ENCODE results near the gene TRRAP.
"Not testable (repeated sequence)": the region's sequence is repeated elsewhere in the genome, so short reads cannot be mapped to it uniquely, and the experiment has no call there.

The TRRAP gene

DNA sequence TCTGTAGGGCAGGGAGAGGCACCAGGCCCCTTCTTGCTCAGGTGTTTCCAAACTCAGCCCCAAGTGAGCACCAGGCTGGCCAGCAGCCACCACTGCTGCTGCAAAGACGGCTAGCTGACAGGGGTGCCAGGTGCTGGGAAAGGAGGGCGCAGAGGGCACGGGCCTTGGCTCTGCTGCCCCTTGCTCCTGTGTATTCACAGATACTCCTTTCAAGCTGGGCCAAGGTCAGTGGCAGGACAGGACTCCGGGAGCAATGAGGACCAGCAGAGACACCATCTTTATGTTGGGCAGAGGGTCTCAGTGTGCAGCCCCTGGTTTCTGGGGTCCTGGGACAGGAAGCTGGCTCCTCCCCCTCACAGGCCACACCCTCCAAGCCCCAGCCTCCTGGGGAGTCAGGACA lies 155.4 kb downstream of the TRRAP start:
- no peak for DNase-seq

DNA sequence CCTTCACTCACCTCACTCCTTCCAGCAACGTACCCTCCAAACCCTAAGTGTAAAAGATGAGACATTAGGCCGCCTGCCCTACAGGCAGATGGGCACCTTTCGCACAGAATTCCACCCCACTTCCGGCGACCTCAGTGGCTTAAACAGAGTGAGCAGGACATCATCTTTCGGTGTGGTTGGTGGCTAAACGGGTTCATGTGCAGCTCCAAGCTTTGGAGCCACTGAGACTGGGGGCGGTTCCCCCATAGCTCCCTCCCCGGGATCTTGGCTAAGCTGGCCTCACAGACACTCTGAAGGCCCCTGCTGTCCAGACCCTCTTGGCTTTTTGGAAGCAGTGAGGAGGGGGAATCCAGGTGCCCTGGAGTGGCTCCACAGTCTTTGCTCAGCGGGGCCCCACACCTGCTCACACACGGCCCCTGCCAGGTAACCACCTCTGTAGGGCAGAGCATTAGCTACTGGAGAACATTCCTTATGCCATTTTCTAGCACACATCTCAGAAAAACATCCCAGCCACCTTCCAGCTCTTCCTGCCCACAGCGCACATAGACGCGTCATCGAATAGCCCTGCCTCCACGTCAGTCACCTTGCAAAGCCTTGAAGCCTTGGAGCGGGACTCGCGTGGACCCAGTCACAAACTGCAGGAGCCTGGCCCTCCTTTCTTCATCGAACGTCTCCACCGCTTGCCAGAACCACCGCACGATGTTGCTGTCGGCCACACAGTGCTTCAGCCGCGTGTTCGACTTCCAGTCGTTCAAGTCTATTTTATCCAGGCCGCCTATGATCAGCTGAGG lies 156.8 kb downstream of the TRRAP start:
- DNase-seq: no peak

DNA sequence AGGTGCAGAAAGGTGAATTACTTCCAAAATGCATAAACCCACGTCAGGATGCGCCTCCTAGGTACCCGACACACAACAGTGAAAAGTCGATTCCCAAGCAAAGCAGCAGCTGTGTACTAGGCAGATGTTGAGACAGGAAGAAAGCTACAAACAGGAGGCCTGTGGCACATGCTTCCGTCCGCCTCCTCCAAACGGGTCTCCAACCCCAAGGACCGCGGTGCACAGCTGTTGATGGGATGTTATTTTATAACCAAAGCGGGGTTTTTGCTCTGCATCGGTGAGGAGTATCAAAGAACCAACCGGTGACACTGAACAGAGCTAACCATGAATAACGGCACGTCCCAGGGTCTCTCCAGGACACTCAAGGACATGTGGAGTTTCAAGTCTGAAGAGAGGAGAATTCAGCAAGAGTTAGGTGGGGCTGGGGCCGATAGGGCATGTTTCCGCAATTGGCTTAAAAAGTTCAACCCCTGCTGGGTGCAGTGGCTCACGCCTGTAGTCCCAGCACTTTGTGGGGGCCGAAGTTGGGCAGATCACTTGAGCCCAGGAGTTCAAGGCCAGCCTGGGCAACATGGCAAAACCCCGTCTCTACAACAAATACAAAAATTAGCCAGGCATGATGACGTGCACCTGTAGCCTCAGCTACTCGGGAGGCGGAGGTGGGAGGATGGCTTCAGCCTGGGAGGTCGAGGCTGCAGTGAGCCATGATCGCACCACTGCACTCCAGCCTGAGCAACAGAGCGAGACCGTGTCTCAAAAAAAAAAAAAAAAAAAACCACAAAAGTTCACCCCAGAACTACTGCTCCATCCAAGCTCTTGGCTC lies 157.6 kb downstream of the TRRAP start:
- DNase-seq: no peak

DNA sequence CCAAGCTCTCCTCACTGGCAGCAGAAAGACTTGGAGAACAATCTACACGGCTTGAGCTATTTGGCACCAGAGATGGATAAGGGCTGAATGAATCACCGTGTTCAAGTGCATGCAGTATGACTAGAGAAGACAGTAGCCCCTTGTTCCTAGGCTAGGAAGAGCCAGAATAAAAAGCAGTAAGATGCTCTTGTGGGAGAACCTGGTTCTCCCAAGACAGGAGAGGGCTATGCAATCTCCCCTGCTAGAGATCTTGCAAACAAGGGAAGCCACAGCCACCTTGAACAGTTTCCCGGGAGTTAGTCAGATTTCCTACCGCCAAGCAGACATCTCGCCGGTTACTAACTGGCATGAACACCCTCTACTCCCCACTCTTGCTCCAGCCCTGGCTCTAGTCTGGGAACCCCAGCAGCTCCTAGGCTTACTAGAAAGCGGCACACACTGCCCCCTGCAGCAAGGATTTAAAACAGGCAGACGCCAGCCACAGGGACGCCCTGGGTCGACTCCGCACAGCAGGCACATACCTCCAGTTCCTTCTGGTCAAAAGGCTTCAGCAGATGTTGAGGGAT lies 158.3 kb downstream of the TRRAP start:
- DNase-seq: no peak

DNA sequence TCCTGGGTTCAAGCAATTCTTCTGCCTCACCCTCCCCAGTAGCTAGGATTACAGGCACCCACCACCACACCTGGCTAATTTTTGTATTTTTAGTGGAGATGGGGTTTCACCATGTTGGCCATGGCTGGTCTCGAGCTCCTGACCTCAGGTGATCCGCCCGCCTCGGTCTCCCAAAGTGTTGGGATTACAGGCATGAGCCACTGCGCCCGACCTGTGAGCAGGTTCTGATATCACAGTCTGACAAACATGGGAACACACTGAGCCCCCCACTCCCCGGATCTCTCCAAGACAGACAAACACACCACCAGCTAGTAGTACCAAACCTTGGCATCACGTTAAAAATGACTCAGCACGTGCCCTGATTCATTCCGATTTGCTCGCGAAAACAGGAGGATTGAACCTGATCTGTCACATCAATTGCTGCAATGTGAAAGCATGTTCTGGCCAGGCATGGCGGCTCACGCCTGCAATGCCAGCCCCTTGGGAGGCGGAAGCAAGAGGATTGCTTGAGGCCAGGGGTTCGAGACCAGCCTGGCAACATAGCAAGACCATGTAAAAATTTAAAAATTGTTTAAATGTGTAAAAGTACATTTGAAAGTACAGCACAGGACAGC lies 159.1 kb downstream of the TRRAP start:
- DNase-seq: no peak

DNA sequence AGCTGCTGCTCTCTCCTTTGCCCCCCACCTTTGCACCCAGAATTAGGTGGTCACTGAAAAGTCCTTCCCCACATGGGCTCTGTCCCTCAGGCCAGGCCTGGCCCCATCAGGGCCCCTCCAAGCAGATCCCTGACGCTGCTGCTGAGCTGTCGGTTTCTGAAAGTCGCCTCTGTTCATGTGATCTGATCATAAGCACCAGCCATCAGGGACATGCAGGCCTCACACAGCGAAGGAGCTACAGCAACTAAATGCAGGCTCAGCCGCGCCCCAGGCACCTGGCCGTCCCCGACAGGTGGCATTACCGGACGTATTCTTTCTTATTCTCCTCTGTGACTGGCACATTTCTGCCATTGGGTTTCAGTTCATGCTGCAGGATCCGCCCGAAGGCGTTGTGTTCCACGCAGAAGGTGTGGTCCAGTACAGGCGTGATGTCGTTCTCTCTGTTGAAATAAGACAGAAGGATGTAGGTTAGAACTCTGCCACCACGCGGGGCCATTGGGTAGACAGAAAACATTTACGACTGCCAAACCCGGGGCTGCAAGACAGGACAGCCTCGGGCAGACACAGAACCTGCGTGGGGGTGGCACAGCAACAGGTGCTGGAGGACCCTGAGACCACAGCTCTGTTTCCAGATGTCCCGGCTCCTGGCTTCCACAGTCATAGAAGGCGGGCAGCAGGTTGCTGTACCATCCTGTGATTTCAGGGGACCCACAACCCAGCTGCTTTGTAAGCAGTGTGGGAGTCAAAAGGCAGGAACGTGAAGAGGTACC lies 159.9 kb downstream of the TRRAP start:
- DNase-seq: no peak

DNA sequence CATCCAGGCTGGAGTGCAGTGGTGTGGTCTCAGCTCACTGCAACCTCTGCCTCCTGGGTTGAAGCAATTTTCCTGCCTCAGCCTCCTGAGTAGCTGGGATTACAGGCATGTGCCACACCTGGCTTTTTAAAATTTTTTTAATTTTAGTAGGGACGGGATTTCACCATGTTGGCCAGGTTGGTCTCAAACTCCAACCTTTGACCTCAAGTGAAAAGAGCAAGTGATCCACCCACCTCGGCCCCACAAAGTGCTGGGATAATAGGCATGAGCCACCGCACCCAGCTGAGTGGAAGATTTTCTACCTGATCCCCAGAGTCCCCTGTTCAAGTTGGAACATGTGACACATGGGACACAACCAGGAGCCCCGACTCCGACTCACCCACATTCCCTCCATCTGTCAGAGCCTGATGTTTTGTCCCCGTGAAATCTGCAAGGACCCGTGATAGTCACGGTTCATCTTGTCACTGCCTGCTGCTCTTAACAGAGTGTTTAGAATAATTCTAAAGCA lies 161.1 kb downstream of the TRRAP start:
- no peak for DNase-seq

DNA sequence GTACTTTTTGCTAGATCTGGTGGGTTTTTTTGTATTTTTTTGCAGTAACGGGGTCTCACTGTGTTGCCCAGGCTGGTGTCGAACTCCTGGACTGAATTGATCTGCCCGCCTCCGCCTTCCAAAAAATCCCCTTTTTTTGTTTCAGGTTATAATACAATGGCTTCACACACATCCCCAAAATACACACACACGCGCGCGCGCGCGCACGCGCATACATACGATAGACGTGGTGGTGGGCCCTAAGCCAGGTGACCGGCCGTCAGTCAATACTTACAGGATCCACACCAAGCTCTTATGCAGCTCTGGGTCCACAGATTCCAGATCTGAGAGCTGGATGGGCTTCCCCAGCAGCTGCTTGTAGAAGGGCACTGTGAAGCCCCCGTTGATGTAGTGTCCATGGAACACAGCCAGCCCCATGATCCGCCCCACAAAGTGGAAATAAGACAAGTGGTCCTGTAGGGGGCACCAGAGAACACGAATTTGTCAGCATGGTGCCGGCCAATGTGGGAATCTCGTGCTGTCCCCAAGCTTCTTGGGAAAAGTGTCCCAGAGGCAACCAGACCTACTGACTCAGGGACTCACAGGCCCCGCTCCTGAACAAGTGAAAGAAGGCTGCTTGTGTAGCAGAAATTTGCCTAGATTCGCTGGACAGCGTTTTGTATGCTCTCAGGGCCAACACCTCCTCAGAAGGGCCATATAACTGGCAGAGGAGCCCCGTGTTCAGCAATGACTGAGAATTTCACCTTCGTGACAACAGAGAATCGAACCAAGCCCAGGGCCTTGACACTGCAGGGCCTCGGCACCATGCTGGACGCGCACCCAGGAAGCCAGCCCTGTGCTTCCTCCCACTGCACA lies 162.0 kb downstream of the TRRAP start:
- DNase-seq: peak; percentile 88

DNA sequence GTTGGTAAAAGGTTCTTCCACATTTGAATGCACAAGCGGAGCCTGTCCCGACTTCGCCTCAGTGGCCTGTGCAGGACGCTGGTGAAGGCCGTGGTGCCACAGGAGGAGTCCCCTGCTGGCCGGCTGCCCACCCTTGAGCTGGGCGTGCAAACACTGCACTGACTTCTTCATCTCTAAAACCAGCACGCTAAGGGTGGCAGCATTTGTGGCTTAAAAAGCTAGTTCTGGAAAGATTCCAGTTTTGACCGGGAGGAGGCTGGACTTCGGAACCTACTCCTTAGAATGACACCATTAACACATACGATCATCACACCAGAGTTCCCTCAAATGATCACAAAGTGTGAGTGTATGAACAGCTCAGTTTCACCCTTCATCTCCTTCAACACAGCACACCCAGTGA lies 163.2 kb downstream of the TRRAP start:
- DNase-seq: no peak

DNA sequence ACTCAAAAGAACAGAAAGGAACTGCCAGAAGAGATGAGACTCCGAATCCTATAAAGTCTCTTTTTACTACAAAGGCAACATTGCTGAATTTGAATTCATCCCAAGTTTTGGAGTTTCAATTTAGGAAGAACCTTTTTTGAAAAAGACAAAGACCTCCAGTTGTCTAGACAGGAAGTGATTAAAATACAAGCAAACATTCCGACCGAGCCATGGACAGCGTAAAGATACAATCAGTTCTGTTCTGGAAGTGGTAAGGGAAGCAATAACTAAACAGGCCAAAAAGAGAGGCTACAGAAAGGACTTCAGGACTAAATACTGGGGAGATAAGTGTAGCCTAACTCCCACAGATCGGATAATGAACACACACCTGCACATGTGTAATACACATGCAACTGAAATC lies 164.6 kb downstream of the TRRAP start:
- no peak for DNase-seq

DNA sequence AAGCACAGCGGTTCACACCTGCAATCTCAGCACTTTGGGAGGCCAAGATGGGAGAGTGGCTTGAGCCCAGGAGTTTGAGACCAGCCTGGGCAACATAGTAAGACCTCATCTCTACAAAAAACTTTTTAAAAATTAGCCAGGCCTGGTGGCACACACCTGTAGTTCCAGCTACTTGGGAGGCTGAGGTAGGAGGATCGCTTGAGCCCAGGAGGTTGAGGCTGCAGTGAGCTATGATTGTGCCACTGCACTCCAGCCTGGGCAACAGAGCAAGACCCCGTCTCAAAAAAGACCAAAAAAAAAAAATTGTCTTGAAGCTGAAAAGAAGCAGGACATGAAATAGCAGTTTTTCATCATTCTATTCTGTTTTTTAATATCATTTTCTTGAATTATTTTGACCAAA lies 166.5 kb downstream of the TRRAP start:
- DNase-seq: not testable (repeated sequence)

DNA sequence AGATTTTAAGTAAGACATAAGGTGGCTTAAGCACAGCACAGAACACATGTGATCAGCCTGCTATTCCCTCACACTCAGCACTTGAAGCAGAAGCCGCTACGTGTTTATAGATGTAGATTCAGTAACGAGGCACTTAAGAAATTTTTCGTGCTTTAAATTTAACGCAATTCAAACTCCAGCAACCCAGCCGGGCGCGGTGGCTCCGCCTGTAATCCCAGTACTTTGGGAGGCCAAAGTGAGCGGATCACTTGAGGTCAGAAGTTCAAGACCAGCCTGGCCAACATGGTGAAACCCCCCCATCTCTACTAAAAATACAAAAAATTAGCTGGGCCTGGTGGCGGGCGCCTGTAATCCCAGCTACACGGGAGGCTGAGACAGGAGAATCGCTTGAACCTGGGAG lies 167.9 kb downstream of the TRRAP start:
- not testable (repeated sequence) for DNase-seq

DNA sequence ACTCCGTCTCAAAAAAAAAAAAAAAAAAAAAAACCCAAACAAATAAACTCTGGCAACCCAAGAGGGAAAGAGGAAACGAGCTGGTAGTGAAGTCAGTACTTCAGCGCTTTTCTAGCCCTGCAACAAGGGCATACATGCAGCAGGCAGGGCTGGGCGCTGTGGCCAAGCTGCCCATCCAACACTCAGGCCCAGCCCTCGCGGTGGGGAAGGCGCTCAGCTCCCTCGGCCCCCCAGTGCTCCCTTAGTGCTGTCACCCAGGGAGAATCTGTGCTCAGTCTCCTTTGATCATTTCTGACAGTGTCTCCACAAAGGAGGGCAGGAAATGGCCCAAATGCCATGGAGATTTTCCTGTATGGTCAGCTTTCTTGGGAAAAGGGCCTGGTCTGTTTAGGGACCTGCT lies 168.4 kb downstream of the TRRAP start:
- DNase-seq: no peak

DNA sequence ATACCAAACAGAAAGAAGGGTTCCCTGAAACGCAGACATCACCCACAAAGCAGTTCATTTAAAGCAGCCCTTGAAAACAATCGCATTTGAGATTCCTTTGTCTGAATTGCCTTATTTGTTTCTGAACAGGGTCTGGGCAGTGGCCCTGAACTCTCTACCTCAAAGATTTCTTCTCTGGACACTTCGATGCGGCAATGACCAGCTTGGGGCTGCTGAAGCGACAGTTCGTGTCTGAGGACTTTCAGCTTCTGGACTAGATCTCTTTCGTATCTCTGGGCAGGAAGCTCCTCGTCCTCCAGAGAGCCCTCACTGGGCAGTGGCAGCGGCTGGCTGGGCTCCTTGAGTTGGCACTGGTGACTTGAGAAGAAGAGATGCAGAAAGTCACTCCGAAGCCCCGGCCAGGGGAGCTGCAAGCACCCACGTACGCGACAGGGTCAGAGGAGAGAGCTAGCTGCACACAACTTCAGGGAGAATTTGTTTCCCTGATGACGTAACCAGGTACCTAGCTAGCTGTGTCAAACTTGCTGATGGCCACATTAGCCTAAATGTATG lies 169.3 kb downstream of the TRRAP start:
- DNase-seq: no peak

DNA sequence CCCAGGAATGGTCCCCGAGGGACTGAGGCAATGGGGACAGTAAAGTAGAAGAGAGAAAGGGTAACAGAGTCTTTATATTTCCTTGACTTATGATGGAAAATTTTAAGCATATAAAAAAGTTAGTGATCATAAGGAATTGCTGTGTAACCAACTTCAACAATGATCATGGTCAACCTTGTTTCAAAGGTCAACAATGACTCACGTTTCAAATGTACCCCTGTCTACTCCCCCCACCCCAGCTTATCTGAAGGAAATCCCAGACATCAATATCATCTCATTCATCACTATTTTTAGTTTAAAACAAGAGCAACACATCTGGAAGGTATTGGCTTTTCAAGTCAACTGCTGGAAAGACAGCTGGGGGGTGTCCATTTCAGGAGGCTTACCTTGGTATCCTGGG lies 172.6 kb downstream of the TRRAP start:
- no peak for DNase-seq

DNA sequence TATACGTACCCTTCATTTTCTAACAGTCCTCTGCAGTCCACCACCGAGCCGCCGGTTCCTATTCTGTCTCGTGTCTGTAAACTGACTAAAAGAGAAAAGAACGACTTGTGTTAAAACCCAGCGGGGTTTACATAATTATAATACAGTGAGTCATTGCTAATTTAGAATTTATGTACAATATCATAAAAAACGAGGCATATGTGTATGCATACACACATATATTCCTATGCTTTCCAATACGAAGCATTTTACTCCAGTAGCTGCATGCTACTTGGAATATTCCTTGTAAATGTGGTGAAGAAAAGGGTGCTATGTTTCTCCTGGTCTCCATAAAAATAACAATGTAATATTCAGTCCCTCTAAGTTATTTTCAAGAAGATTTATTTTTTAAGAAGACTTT lies 176.4 kb downstream of the TRRAP start:
- DNase-seq: no peak

DNA sequence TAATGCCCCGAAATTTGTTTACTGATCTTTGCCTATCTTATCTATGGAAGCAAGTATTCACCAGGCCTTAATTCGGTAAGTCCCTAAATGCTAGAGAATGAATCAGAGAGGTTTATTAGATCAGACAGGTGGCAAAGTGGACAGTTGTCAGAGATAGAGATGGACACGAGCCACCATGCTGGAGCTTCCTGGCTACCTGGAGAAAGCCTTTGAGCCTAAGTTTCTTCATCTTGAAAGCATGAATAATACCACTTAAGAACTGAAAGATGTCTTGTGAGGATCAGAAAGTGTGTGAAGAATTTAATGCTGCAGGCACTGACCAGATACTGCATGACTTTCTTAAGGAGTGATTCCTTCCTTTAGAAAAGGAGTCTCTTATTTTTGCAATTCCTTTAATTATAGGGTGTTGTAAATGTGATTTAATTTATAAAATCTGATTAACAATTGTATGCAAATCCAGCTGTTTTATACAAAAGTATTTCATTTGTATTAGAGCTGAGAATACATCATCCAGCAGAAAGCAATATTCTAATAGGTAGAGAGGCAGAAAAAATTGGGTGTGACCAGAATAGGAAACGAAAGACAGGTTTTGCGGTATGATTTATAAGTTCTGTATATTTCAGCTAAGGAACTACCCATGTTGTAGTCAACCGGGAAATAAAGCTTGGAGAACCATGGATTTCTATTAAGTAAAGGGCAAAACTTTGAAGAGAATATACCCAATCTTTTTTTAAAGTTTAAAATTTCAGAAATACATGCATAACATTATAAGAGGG lies 182.9 kb downstream of the TRRAP start:
- no peak for DNase-seq

Measured in right forelimb (tissue), 1 donor.